ENCODE measurements around the gene MAP3K2.

DNA sequence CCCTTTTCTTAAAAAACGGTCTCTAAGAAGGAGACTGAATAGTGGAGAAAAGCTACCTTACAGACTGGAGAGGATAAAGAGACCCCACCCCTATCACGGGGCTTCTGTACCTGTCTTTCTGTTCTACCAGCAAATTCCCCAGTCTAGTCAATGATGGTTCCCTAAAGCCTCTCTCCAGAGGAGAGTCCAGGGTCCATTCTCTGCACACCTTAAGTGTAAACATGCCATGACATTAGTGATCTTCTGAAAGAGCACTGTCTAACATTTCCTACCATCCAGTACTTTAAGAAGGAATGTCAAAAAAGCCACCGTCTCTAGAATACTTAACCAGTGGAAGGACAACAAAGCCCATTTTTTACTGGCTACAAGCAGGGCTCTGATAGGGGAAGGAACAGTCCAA lies 76.8 kb downstream of the MAP3K2 start:
- TF ChIP-seq, protein P1, sequence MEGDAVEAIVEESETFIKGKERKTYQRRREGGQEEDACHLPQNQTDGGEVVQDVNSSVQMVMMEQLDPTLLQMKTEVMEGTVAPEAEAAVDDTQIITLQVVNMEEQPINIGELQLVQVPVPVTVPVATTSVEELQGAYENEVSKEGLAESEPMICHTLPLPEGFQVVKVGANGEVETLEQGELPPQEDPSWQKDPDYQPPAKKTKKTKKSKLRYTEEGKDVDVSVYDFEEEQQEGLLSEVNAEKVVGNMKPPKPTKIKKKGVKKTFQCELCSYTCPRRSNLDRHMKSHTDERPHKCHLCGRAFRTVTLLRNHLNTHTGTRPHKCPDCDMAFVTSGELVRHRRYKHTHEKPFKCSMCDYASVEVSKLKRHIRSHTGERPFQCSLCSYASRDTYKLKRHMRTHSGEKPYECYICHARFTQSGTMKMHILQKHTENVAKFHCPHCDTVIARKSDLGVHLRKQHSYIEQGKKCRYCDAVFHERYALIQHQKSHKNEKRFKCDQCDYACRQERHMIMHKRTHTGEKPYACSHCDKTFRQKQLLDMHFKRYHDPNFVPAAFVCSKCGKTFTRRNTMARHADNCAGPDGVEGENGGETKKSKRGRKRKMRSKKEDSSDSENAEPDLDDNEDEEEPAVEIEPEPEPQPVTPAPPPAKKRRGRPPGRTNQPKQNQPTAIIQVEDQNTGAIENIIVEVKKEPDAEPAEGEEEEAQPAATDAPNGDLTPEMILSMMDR (IDR thresholded peaks at IDR 0.05) = no peak
- TF ChIP-seq POLR2A (IDR thresholded peaks at IDR 0.05) = no peak
